NCI-H2081 treated with DMSO at 0.1 percent for 48 hours (cell line): ENCODE data around the gene TSPOAP1.

Source experiments
- DNase-seq: peaks from one replicate; lab custom pipeline; 2025; lab: John Stamatoyannopoulos, UW

TSPOAP1 gene

DNA sequence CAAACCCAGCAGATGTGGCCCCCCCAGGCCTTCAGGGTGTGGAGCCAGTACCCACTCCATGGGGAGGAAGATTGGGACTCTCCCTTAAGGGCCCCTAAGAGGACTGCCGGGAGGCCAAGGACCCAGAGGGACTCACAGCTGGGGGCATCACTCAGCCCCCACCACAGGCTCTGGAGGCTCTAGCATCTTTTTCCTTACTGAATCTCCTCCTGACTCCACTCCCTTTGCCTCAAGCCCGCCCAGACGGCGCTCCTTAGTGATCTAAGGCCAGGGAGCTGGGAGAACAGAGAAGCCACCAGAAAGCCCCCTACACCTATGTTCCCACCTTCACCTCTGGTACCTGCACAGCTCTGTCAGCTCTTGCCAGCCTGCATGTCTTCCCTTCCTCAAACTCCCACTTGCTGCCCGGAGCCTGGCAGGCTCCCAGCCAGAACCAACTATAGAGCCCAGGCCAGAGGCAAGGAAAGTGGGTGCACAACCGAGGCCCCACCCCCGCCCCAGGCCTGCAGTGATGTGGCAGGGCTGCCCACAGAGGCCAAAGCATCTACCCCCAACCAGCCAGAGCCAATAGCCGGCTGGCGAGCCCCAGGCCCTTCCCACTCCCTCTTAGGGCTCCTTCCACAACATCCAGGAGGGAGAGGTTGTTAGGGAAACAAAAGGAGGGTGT is 25.5 kb downstream of the TSPOAP1 start:
- DNase-seq, result no peak

- DNase-seq, result no peak
Measured at GRCh38 chr17:58302171-58302918, 26.2 kb downstream of the TSPOAP1 start.

DNA sequence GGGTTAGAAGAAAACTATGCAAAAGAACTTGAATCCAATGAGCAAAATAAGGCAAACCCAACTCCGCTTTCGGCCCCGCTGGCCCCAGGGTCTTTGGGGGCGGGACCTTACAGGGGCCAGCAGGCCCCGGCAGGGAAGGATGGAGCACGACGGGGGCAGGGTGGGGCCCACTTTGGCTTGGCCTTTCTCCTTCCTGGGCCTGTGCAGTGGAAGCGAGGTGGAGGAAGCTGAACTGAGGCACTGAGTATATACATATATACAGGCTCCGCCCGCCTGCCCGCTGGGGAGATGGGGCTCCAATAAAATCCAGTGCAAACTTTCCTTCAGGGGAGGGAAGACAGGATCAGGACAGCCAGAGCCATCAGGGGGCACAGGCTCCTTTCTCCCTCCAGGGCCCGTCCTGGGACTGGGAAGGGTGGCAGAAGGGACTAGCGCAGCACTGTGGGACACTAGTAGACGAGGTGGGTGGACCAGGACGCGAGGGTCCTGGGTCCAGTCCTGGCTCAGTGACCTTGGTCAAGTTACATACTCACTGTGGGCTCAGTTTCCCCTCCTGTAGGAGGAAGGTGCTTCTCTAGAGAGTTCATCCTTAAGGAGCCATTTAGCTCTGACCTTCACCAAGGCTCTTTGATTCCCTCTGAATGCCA is 27.0 kb downstream of the TSPOAP1 start:
- DNase-seq, result no peak

DNA sequence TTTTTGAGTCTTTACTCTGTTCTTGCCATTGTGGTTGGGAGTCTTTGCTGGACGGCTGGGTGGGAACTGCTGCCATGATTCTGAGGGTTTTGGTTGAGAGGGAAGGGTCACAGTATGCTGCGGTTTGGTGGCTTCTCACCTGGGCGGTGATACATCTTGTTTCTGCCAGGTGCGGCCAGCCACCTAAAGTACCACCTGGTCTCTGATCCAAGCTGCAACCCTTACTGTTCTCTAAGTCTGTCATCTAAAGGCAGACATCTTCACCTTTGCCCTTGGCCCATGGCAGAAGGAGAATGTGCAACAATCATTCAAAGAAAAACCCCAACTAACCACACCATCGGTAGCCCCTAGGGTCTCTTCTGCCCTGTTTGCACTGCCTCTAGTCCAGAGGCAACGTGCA is 28.3 kb downstream of the TSPOAP1 start:
- no peak for DNase-seq

GRCh38 chr17:58294034-58294433 is 34.6 kb downstream of the TSPOAP1 start:
- no peak for DNase-seq

DNA sequence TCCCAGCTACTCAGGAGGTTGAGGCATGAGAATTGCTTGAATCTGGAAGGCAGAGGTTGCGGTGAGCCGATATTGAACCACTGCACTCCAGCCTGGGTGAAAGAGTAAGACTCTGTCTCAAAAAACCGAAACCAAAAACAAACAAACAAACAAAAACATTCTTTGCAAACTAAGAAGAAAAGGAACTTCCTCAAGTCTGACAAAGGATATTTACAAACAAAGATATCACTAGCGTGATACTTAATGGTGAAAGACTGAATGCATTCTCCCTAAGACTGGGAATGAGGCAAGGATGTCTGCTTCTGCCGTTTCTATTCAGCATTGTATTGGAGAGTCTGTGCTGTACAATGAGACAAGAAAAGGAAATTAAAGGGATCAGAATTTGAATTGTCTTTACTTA is 37.3 kb downstream of the TSPOAP1 start:
- DNase-seq, result no peak

GRCh38 chr17:58289869-58290268 is 38.7 kb downstream of the TSPOAP1 start:
- no peak for DNase-seq

GRCh38 chr17:58285422-58285810 is 43.2 kb downstream of the TSPOAP1 start:
- DNase-seq, result no peak

DNA sequence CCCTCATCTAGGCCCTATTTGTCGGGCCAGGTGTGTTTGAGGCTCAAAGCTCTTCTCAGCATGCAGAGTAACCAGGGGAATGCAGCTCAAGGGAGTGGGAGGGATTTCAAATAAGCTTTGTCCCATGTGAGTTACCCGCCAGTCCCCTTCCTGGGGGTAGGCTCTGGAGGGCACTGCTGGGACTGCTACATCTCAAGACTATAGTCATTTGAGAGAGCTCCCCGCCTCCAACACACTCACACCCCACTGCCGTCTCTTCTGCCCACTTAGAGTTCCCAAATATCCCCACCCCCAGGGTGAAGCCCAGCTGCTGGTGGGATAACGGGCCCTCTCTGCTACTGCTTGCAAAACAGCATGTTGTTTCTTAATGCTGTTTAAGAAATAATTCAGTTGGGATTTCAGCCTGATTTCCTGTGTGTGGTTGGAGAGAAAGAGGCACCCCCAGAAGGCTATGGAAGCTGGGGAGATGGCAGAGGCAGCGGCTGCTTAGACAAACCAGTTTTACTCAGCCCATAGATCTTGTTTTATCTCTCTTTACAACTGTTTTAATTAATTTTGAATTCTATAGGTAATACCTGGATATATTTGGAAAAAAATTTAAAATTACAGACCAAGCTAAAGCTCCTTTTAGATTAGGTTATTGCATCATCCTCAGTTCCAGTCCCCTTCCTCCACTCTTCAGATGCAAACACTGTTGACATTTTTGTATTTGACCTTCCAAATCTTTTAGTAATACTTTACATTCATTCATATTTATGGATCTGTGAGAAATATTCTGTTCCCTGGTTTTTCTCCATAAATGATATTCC is 43.8 kb downstream of the TSPOAP1 start:
- DNase-seq, result no peak

GRCh38 chr17:58283674-58284612 is 44.7 kb downstream of the TSPOAP1 start:
- no peak for DNase-seq

GRCh38 chr17:58282442-58282841 is 46.2 kb downstream of the TSPOAP1 start:
- DNase-seq, result no peak

DNA sequence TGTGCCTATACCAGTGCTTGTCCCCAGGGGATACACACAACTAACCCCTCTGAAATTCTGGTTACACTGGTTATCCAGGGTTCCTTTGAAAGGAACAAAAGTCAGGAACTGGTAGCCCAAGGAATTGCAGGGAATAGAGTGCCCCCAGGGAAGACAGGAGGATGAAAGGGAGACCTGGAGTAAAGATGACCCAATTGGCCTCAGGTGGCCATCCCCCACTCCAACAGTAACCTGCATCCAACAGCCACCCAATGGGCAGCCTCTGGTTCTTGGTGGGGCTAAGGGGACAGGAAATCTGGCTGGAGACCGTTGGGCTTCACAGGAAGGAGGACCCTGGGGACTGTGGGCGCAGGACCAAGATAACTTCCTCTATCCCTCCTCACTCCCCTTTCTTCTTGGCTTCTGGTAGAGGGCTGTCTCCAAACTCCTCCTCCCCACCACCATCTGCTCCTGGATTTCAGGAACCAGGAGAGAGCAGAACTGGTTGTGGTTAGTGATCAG is 47.0 kb downstream of the TSPOAP1 start:
- DNase-seq, result no peak

GRCh38 chr17:58280480-58281217 is 47.9 kb downstream of the TSPOAP1 start, which contains the start of gene MPO:
Gene MPO, minus strand, starts transcription at chr17:58280935. Its CDS starts 177 bp downstream, at chr17:58280758.
- DNase-seq, result no peak

GRCh38 chr17:58279736-58280479 is 48.7 kb downstream of the TSPOAP1 start:
- DNase-seq, result no peak

GRCh38 chr17:58279016-58279711 is 49.4 kb downstream of the TSPOAP1 start:
- DNase-seq, result no peak

- DNase-seq, result no peak
Measured at GRCh38 chr17:58278661-58279015, 50.0 kb downstream of the TSPOAP1 start.

- no peak for DNase-seq
Measured at GRCh38 chr17:58277802-58278595, 50.6 kb downstream of the TSPOAP1 start.
